GM21576 (cell line): ENCODE data around the gene LGALS9B.
A peak's percentile ranks its signal among the peaks of the same experiment; 100 is the strongest.
"Not testable (repeated sequence)": the region's sequence is repeated elsewhere in the genome, so short reads cannot be mapped to it uniquely, and the experiment has no call there.

Source experiments
- ATAC-seq: cut with Tn5 transposase; IDR thresholded peaks from one replicate; pipeline ENCODE4 v1.9.1; 2021; ENCODE audit warnings: mild to moderate bottlenecking, moderate library complexity; ENCODE audit not compliant: unreplicated experiment

LGALS9B gene

GRCh38 chr17:20467447-20467846, at the start of gene LGALS9B:
LGALS9B (minus strand) TSS chr17:20467539; CDS start chr17:20467470, 69 bp downstream.
- peak; percentile 78 for ATAC-seq

- ATAC-seq, result not testable (repeated sequence)
These were observed 49.6 kb upstream of the LGALS9B start for GRCh38 chr17:20516986-20517385.

GRCh38 chr17:20515099-20515498, 47.8 kb upstream of the LGALS9B start:
- ATAC-seq, result not testable (repeated sequence)

- ATAC-seq, result not testable (repeated sequence)
These were observed 46.2 kb upstream of the LGALS9B start for GRCh38 chr17:20513539-20513938.

GRCh38 chr17:20512378-20512777, 45.0 kb upstream of the LGALS9B start:
- ATAC-seq, result not testable (repeated sequence)

GRCh38 chr17:20511778-20512177, 44.4 kb upstream of the LGALS9B start:
- ATAC-seq, result not testable (repeated sequence)

GRCh38 chr17:20505333-20505732, 38.0 kb upstream of the LGALS9B start:
- not testable (repeated sequence) for ATAC-seq

- ATAC-seq, result not testable (repeated sequence)
These were observed 37.2 kb upstream of the LGALS9B start for GRCh38 chr17:20504388-20505066.

GRCh38 chr17:20501896-20502295, 34.6 kb upstream of the LGALS9B start:
- ATAC-seq, result not testable (repeated sequence)

- not testable (repeated sequence) for ATAC-seq
These were observed 33.0 kb upstream of the LGALS9B start for GRCh38 chr17:20500346-20500745.

- not testable (repeated sequence) for ATAC-seq
These were observed 28.1 kb upstream of the LGALS9B start for GRCh38 chr17:20495420-20495819.

GRCh38 chr17:20494735-20495134, 27.4 kb upstream of the LGALS9B start:
- not testable (repeated sequence) for ATAC-seq

GRCh38 chr17:20494147-20494546, 26.8 kb upstream of the LGALS9B start:
- not testable (repeated sequence) for ATAC-seq

- not testable (repeated sequence) for ATAC-seq
These were observed 25.6 kb upstream of the LGALS9B start for GRCh38 chr17:20492971-20493370.

GRCh38 chr17:20492099-20492498, 24.8 kb upstream of the LGALS9B start:
- ATAC-seq, result not testable (repeated sequence)

GRCh38 chr17:20484930-20485329, 17.6 kb upstream of the LGALS9B start:
- not testable (repeated sequence) for ATAC-seq

GRCh38 chr17:20479889-20480591, 12.7 kb upstream of the LGALS9B start:
- ATAC-seq, result not testable (repeated sequence)

GRCh38 chr17:20477398-20478071, 10.2 kb upstream of the LGALS9B start:
- not testable (repeated sequence) for ATAC-seq

- not testable (repeated sequence) for ATAC-seq
These were observed 7.9 kb upstream of the LGALS9B start for GRCh38 chr17:20475137-20475831.

GRCh38 chr17:20474081-20474480, 6.7 kb upstream of the LGALS9B start:
- not testable (repeated sequence) for ATAC-seq

- ATAC-seq, result not testable (repeated sequence)
These were observed 2.6 kb upstream of the LGALS9B start for GRCh38 chr17:20469946-20470345.
